Brain pericyte (primary cell): ENCODE data around the gene NGF.

Source experiments
- DNase-seq: peaks from one replicate; pipeline ENCODE4 v3.0.0-alpha.2; 2012; ENCODE audit warnings: low read depth, low spot score

Gene NGF

DNA sequence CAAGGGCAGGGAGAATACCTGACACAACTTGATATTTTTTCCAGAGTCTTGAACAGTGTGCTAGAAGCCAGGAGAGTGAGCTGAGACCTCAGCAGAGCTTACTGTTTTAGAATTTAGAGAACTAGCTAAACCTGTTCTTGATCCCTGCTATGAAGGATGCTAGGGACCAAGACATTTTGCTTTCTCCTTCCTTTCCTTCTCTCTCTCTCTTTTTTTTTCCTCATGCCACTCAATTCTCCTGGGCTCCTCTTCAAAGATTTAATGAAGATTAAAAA lies 99.0 kb downstream of the NGF start:
- DNase-seq, result no peak

DNA sequence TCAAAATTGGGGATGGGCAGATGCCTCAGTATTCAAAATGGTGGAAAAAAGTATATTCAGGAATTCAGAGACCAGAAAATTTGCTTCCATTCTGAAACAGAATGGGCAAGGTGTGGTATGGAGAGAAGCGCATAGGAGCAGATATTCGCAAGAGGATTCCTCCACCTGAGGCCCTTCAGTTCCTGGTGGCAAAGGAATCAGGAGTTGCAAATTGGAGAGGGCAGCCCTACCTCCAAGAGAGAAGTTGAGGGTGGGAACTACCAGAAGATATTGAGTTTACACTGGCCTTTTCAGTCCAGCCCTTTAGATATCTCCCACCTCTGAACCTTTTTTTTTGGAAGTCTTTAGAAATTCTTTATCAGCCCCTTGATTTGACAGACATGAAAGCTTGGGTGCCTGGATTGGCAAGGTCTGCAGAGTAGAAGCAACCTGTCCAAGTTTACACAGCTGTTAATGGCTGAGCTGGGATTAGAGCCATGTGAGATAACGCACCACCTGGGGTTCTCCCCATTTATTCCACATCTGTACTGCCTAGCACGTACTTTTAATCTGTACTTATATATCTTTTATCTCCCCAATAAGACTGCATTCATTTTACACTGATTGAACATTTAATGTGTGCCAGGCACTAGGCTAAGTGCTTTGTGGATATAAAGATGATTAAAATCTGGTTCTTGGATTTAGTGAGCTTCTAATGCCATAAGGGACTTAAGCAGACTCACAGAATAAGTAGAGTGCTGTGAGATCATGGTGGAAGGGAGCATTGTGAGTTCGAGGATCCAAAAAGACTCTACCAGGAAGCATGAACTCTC lies 99.5 kb downstream of the NGF start:
- no peak for DNase-seq

GRCh38 chr1:115237507-115237906 lies 100.5 kb downstream of the NGF start:
- no peak for DNase-seq

DNA sequence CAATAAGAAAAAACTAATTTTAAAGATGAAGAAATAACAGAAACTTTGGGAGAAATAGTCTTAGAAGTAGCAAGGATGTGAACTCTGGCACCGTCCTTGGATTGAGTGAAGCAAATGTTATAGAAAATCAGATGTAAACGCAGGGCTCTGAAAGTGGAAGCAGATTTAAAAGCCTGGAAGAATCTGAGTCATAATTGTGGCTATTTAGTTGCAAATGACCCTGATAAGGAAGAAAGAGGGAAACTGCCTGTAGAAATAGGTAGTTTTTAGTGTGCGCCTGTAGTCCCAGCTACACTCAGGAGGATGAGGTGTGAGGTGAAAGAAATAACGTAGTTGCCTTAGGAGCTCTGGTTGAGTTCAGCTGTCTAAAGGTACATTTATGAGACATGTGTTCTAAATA lies 101.0 kb downstream of the NGF start:
- DNase-seq, result no peak
